ENCODE data around the gene PRKG2.

The PRKG2 gene

DNA sequence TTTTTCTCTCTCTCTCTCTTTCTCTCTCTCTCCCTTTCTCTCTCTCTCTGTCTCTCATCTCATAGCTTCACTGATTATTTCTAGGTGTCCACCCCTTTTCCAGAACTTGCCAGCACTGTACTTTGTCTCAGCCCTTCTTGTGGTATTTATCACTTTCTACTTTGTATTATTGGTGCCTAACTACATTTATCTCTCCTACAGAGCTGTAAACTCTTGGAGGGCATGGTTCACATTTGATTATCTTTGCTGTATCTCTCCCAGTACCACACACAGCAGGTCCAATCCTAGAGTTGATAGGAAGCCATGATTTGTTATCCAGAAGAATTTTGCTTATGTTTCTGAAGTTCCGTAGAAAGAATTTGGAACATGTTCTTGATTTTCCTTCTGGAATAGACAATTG is 5.2 kb upstream of the PRKG2 start:
- Histone ChIP-seq H3K4me3 (ENCODE audit: low read depth, low read length) (no peak overlapping the region), H3K4me1 (no peaks in the 10 kb centered on the region), H3K27me3 (peaks cover 5% of the 10 kb centered on the region), H3K36me3 (no peaks in the 10 kb centered on the region), H3K9me3 (no peaks in the 10 kb centered on the region)
- TF ChIP-seq CTCF (IDR thresholded peaks at IDR 0.05; ENCODE audit: low read depth, low read length) = no peak
- no peak for DNase-seq

- DNase-seq = no peak
- H3K36me3 ChIP-seq = no peaks in the 10 kb centered on the region
- TF ChIP-seq CTCF (IDR thresholded peaks at IDR 0.05; ENCODE audit: low read depth, low read length) = no peak
- no peaks in the 10 kb centered on the region for H3K9me3 ChIP-seq
- H3K4me1 ChIP-seq = no peaks in the 10 kb centered on the region
- no peak overlapping the region for H3K4me3 ChIP-seq (ENCODE audit: low read depth, low read length)
- peaks cover 13% of the 10 kb centered on the region for H3K27me3 ChIP-seq
Measured at GRCh38 chr4:81218206-81218605, 3.2 kb upstream of the PRKG2 start.

DNA sequence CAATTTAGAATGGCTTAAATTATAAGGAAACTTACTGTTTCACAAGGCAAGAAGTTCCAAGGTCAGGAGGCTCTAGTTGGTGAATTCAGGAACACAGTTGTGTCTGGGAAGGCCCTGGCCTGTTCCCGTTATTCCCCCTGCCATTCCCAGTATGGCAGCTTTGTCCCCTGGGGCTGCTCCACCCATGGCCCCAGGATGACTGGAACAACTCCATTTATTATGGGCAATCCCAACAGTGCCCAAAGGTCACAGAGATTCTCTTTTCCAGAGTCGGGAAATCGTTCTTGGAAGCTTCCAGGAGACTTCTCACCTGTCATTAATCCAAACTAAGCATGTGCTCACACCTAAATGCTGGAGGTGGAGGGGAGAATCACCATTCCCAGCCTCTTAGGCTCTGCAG is 2.8 kb upstream of the PRKG2 start:
- Histone ChIP-seq H3K36me3 (no peaks in the 10 kb centered on the region), H3K27me3 (peaks cover 13% of the 10 kb centered on the region)

DNA sequence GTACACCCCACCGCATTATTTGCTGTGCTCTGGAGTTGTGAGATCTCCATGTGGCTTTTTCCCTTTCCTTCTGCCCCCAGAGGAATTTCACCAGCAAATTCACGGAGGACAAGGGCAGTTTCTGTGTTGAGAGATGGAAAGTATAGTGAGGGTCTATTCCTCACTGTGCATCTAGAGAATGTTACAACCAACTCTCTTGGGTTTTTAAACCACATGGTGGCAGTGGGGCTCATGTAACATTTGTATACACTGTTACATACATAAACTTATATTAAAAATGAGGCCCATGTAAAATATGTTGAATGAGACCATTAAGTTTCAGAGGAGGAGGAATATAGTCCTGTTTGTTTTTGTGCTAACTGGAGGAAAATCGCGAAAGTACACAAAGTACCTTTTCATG is 909 bp upstream of the PRKG2 start:
- no peak overlapping the region for H3K4me3 ChIP-seq (ENCODE audit: low read depth, low read length)
- no peaks in the 10 kb centered on the region for H3K9me3 ChIP-seq
- H3K27me3 ChIP-seq = peaks cover 13% of the 10 kb centered on the region
- DNase-seq = no peak
- H3K4me1 ChIP-seq = no peaks in the 10 kb centered on the region
- no peak for TF ChIP-seq CTCF (IDR thresholded peaks at IDR 0.05; ENCODE audit: low read depth, low read length)
- H3K36me3 ChIP-seq = no peaks in the 10 kb centered on the region

More for the DNA sequence above, 2.8 kb upstream of the PRKG2 start:
- no peak for DNase-seq
- H3K9me3 ChIP-seq = no peaks in the 10 kb centered on the region
- no peak for TF ChIP-seq CTCF (IDR thresholded peaks at IDR 0.05; ENCODE audit: low read depth, low read length)
- no peaks in the 10 kb centered on the region for H3K4me1 ChIP-seq
- H3K4me3 ChIP-seq (ENCODE audit: low read depth, low read length) = no peak overlapping the region

DNA sequence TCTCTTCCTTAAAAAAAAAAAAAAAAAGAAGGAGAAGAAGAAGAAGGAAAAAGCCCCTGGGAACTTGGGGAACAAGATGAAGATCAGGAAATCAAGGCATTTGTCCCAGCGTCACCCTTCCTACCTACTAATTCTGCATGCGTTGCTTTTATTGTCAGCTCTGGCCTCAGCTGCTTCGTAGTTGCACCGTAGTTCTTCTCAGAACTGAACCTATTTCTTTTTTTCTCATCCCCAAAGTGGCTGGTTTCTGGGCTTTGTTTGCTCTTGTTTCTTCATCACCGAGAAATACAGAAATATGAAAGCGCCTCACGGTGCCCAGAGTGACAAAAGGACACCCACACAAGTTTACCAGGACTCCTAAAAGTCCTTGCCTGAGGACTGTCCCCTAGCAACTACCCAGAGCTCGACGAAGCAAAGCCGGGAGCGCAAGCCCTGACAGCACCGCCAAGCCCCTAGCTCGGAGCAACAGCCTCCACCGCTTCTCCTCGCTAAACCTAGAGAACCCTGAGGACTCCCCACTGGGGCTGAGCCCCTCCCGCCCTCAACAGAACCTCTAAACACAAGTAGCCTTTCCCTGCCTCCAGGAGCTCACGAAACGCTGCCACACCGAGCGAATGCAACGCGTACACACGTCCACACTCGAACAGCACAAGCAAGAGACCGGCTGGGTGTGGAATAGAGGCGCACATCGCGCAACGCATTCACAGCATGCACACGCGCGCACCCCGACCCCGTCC is 710 bp downstream of the PRKG2 start:
- Histone ChIP-seq H3K9me3 (no peaks in the 10 kb centered on the region), H3K36me3 (no peaks in the 10 kb centered on the region), H3K4me3 (ENCODE audit: low read depth, low read length) (no peak overlapping the region), H3K4me1 (no peaks in the 10 kb centered on the region), H3K27me3 (peaks cover 13% of the 10 kb centered on the region)
- DNase-seq = no peak
- no peak for TF ChIP-seq CTCF (IDR thresholded peaks at IDR 0.05; ENCODE audit: low read depth, low read length)

GRCh38 chr4:81213671-81214070 is 1.4 kb downstream of the PRKG2 start:
- DNase-seq = no peak
- H3K27me3 ChIP-seq = peaks cover 13% of the 10 kb centered on the region
- no peaks in the 10 kb centered on the region for H3K36me3 ChIP-seq
- H3K9me3 ChIP-seq = no peaks in the 10 kb centered on the region
- H3K4me3 ChIP-seq (ENCODE audit: low read depth, low read length) = no peak overlapping the region
- TF ChIP-seq CTCF (IDR thresholded peaks at IDR 0.05; ENCODE audit: low read depth, low read length) = no peak
- H3K4me1 ChIP-seq = no peaks in the 10 kb centered on the region
